Ishikawa (cell line): ENCODE data around the gene SPRY2.

ENCODE experiments used
- CEBPB ChIP-seq: IDR thresholded peaks from 2 replicates; pipeline ENCODE4 v1.6.1; 2012
- CREB1 ChIP-seq: IDR thresholded peaks from 2 replicates; pipeline ENCODE4 v1.6.1; 2012; ENCODE audit warnings: low read depth
- EGR1 ChIP-seq: IDR thresholded peaks from 2 replicates; pipeline ENCODE4 v1.6.1; 2012
- EP300 ChIP-seq: IDR thresholded peaks from 2 replicates; pipeline ENCODE4 v1.6.1; 2012; ENCODE audit warnings: borderline replicate concordance
- FOXM1 ChIP-seq: IDR thresholded peaks from 2 replicates; pipeline ENCODE4 v1.6.1; 2012; ENCODE audit warnings: low read depth, borderline replicate concordance
- MAX ChIP-seq: IDR thresholded peaks from 2 replicates; pipeline ENCODE4 v1.6.1; 2012
- NFIC ChIP-seq: IDR thresholded peaks from 2 replicates; pipeline ENCODE4 v1.6.1; 2012
- RAD21 ChIP-seq: IDR thresholded peaks from 2 replicates; pipeline ENCODE4 v1.6.1; 2012; ENCODE audit warnings: low read depth
- REST ChIP-seq: IDR thresholded peaks from 2 replicates; pipeline ENCODE4 v1.6.1; 2012; ENCODE audit warnings: low read depth, mild to moderate bottlenecking
- TAF1 ChIP-seq: IDR thresholded peaks from 2 replicates; pipeline ENCODE4 v1.6.1; 2012; ENCODE audit warnings: low read depth, mild to moderate bottlenecking
- TCF12 ChIP-seq: IDR thresholded peaks from 2 replicates; pipeline ENCODE4 v1.6.1; 2012; ENCODE audit warnings: low read depth
- TEAD4 ChIP-seq: IDR thresholded peaks from 2 replicates; pipeline ENCODE4 v1.6.1; 2012
- USF1 ChIP-seq: IDR thresholded peaks from 2 replicates; pipeline ENCODE4 v1.6.1; 2012
- YY1 ChIP-seq: IDR thresholded peaks from 2 replicates; pipeline ENCODE4 v1.6.1; 2012; ENCODE audit warnings: low read depth
- ZBTB7A ChIP-seq: IDR thresholded peaks from 2 replicates; pipeline ENCODE4 v1.6.1; 2012; ENCODE audit warnings: low read depth

SPRY2 gene

GRCh38 chr13:80362481-80362880 is 21.6 kb upstream of the SPRY2 start:
- TF ChIP-seq TAF1, result no peak
- TF ChIP-seq REST, result no peak

GRCh38 chr13:80361883-80362327 is 21.0 kb upstream of the SPRY2 start:
- TF ChIP-seq TAF1, result no peak
- no peak for TF ChIP-seq USF1
- no peak for TF ChIP-seq NFIC
- no peak for TF ChIP-seq TCF12
- TF ChIP-seq CREB1, result no peak
- TF ChIP-seq YY1, result no peak
- no peak for TF ChIP-seq REST
- TF ChIP-seq EGR1, result no peak
- TF ChIP-seq FOXM1, result no peak
- no peak for TF ChIP-seq CEBPB
- TF ChIP-seq EP300, result no peak
- TF ChIP-seq ZBTB7A, result no peak
- TF ChIP-seq TEAD4, result no peak
- no peak for TF ChIP-seq RAD21
- TF ChIP-seq MAX, result no peak

GRCh38 chr13:80361298-80361697 is 20.4 kb upstream of the SPRY2 start:
- TF ChIP-seq EP300 (no peak), RAD21 (no peak), CEBPB (no peak), USF1 (no peak), MAX (no peak), YY1 (no peak)

- TF ChIP-seq RAD21 (no peak), EP300 (no peak), MAX (no peak), FOXM1 (no peak), CEBPB (no peak), TCF12 (no peak), USF1 (no peak), TEAD4 (no peak), REST (no peak), ZBTB7A (no peak), NFIC (no peak), YY1 (no peak), EGR1 (no peak)
Measured at GRCh38 chr13:80360453-80360800, 19.5 kb upstream of the SPRY2 start.
